HCT116 (cell line): ENCODE measurements around the gene GGA1. TPM values are rescaled to one million over a fixed set of nuclear protein-coding genes. Genes with fewer than 3 reads are reported as not detected.

Experiments used
- ATAC-seq: fragments of 200-7000 bp; cut with Tn5 transposase; 2 replicates; pipeline ENCODE4 v1.9.1; 2020; ENCODE audit warnings: mild to moderate bottlenecking, moderate library complexity
- BruUV-seq: library from RNA; stranded (reverse); fragments of 400-500 nt; replicated peaks from 2 replicates; lab custom pipeline; 2021; lab: Mats Ljungman, UMichigan
- CTCF ChIA-PET: fragments of 300-600 bp; sonication (Branson Sonifier 250); formaldehyde crosslinking; loops from one replicate; lab custom pipeline; 2021; ENCODE audit warnings: antibody characterized with exemption; lab: Charles Lee
- POLR2A ChIA-PET: fragments of 300-600, 350-600 bp; sonication (Branson Sonifier 250); formaldehyde crosslinking; loops from one replicate; lab custom pipeline; 2021; ENCODE audit warnings: antibody characterized with exemption; lab: Charles Lee
- RAD21 ChIA-PET, 2 experiments: fragments of 300-600 bp; sonication (Branson Sonifier 250); formaldehyde crosslinking; loops; one replicate each; lab custom pipeline; 2023; ENCODE audit warnings: low total read pairs in 2 of 2; ENCODE audit not compliant: uncharacterized antibody in 2 of 2, unreplicated experiment in 2 of 2, low non-redundant PET in 1 of 2; lab: Charles Lee
- DNase-seq: peaks from one replicate; pipeline ENCODE4 v3.0.0-alpha.2; 2010; ENCODE audit warnings: low read depth, low spot score
- H2AFZ ChIP-seq: fragments of 200-600 bp; shearing (Covaris generic), sonication (generic); 2 replicates; pipeline ENCODE4 v1.6.1; 2017; ENCODE audit warnings: low read depth, mixed run types, mixed read lengths, antibody characterized with exemption, low read length; ENCODE audit not compliant: poor library complexity, severe bottlenecking
- H3K27ac ChIP-seq: 2 replicates; pipeline ENCODE4 v1.5.1; 2012; ENCODE audit warnings: low read depth, low read length
- H3K27me3 ChIP-seq: fragments of 200-600 bp; sonication (generic); 2 replicates; pipeline ENCODE4 v1.6.1; 2016; ENCODE audit warnings: mixed run types, low read length, mixed read lengths; ENCODE audit not compliant: insufficient read depth
- H3K36me3 ChIP-seq, 2 experiments: fragments of 200-500 bp in 1 of 2; fragments of 200-600 bp in 1 of 2; sonication (Bioruptor generic) in 1 of 2; sonication (generic) in 1 of 2; 2 replicates each; pipeline versions ENCODE4 v1.5.1 to v1.6.1; 2014 to 2016; ENCODE audit warnings: low read length in 2 of 2, inconsistent platforms in 1 of 2, mixed read lengths in 1 of 2, mixed run types in 1 of 2; ENCODE audit not compliant: insufficient read depth in 2 of 2, control insufficient read depth in 1 of 2
- H3K4me1 ChIP-seq, 2 experiments: fragments of 200-600 bp in 1 of 2; sonication (generic) in 1 of 2; 2 replicates each; pipeline versions ENCODE4 v1.5.1 to v1.6.1; 2012 to 2017; ENCODE audit warnings: low read length in 2 of 2, inconsistent platforms in 1 of 2, mild to moderate bottlenecking in 1 of 2, mixed read lengths in 1 of 2, mixed run types in 1 of 2, moderate library complexity in 1 of 2; ENCODE audit not compliant: insufficient read depth in 2 of 2, control insufficient read depth in 1 of 2
- H3K4me2 ChIP-seq: fragments of 200-600 bp; sonication (generic); 2 replicates; pipeline ENCODE4 v1.6.1; 2017; ENCODE audit warnings: mixed run types, low read length, mixed read lengths
- H3K4me3 ChIP-seq, 2 experiments: fragments of 200-600 bp in 1 of 2; sonication (generic) in 1 of 2; replicated peaks in 1 of 2; 2 replicates each; pipeline ENCODE4 v1.5.1; 2011 to 2016; ENCODE audit warnings: low read length in 2 of 2, control low read depth in 1 of 2, low read depth in 1 of 2, mild to moderate bottlenecking in 1 of 2, mixed read lengths in 1 of 2, mixed run types in 1 of 2
- H3K79me2 ChIP-seq: fragments of 200-600 bp; sonication (generic); 2 replicates; pipeline ENCODE4 v1.6.1; 2017; ENCODE audit warnings: mild to moderate bottlenecking, mixed run types, low read length, moderate library complexity, mixed read lengths; ENCODE audit not compliant: insufficient read depth
- H3K9ac ChIP-seq: fragments of 200-600 bp; sonication (generic); 2 replicates; pipeline ENCODE4 v1.6.1; 2016; ENCODE audit warnings: low read length, mixed read lengths
- H3K9me2 ChIP-seq: fragments of 200-600 bp; sonication (generic), shearing (Covaris generic); 2 replicates; pipeline ENCODE4 v1.6.1; 2017; ENCODE audit warnings: mixed run types, mild to moderate bottlenecking, moderate library complexity; ENCODE audit not compliant: insufficient read depth
- H3K9me3 ChIP-seq, 2 experiments: fragments of 200-500 bp in 1 of 2; fragments of 200-600 bp in 1 of 2; sonication (Bioruptor generic) in 1 of 2; sonication (generic) in 1 of 2; 2 replicates each; pipeline ENCODE4 v1.6.1; 2014 to 2017; ENCODE audit warnings: low read length in 2 of 2, mixed read lengths in 2 of 2, inconsistent platforms in 1 of 2, low read depth in 1 of 2, mild to moderate bottlenecking in 1 of 2, mixed run types in 1 of 2, moderate library complexity in 1 of 2; ENCODE audit not compliant: control insufficient read depth in 1 of 2, insufficient read depth in 1 of 2
- H4K20me1 ChIP-seq: fragments of 200-600 bp; sonication (generic), shearing (Covaris generic); 2 replicates; pipeline ENCODE4 v1.6.1; 2017; ENCODE audit warnings: mixed run types, mild to moderate bottlenecking, moderate library complexity; ENCODE audit not compliant: insufficient read depth
- CEBPB ChIP-seq: IDR thresholded peaks from 2 replicates; pipeline ENCODE4 v1.6.1; 2012; ENCODE audit warnings: low read depth
- EGR1 ChIP-seq: IDR thresholded peaks from 2 replicates; pipeline ENCODE4 v1.6.1; 2012; ENCODE audit warnings: low read depth
- ELF1 ChIP-seq: IDR thresholded peaks from 2 replicates; pipeline ENCODE4 v1.6.1; 2012; ENCODE audit warnings: low read depth, borderline replicate concordance
- EZH2phosphoT487 ChIP-seq: fragments of 200-600 bp; IDR thresholded peaks from 2 replicates; pipeline ENCODE4 v1.6.1; 2018; ENCODE audit warnings: antibody characterized with exemption, borderline replicate concordance
- FOSL1 ChIP-seq: IDR thresholded peaks from 2 replicates; pipeline ENCODE4 v1.6.1; 2012; ENCODE audit warnings: low read depth
- POLR2A ChIP-seq: IDR thresholded peaks from 2 replicates; pipeline ENCODE4 v1.7.0; 2011; ENCODE audit warnings: borderline replicate concordance; ENCODE audit not compliant: insufficient read depth, insufficient read length; ENCODE audit errors: extremely low read depth
- POLR2AphosphoS5 ChIP-seq: IDR thresholded peaks from 2 replicates; pipeline ENCODE4 v1.6.1; 2011; ENCODE audit warnings: mild to moderate bottlenecking, low read depth, low read length, moderate library complexity
- SIN3A ChIP-seq: IDR thresholded peaks from 2 replicates; pipeline ENCODE4 v1.6.1; 2012; ENCODE audit warnings: low read depth
- SRF ChIP-seq: IDR thresholded peaks from 2 replicates; pipeline ENCODE4 v1.6.1; 2012; ENCODE audit warnings: low read depth
- YY1 ChIP-seq: IDR thresholded peaks from 2 replicates; pipeline ENCODE4 v1.6.1; 2011; ENCODE audit warnings: low read length, low read depth, moderate library complexity, mild to moderate bottlenecking; ENCODE audit not compliant: insufficient replicate concordance; ENCODE audit errors: extremely low read depth
- ZFX ChIP-seq: fragments of 450-650 bp; IDR thresholded peaks from 2 replicates; pipeline ENCODE4 v1.6.1; 2017
- intact Hi-C: fragments of 100-400 bp; cut with micrococcal nuclease; formaldehyde crosslinking; loops from 2 replicates; pipeline ENCODE4 v1.10.0; 2022
- total RNA-seq: library from RNA; stranded (reverse); gene quantifications from one replicate; pipeline ENCODE4 v1.2.1, GENCODE V29; 2021; ENCODE audit not compliant: unreplicated experiment
- TF ChIP-seq, protein P1 (sequence below), 3 experiments: fragments of 200-600 bp in 1 of 3; sonication (generic) in 1 of 3; IDR thresholded peaks in 2 of 3; conservative IDR thresholded peaks in 1 of 3; 2 replicates each; pipeline ENCODE4 v1.5.1; 2012 to 2017; ENCODE audit warnings: low read depth in 2 of 3, low read length in 2 of 3, antibody characterized with exemption in 1 of 3, borderline replicate concordance in 1 of 3, control low read depth in 1 of 3, mild to moderate bottlenecking in 1 of 3, mixed read lengths in 1 of 3, mixed run types in 1 of 3, moderate library complexity in 1 of 3; ENCODE audit not compliant: insufficient read depth in 1 of 3
- TF ChIP-seq, protein P2 (sequence below): IDR thresholded peaks from 2 replicates; pipeline ENCODE4 v1.6.1; 2012
- TF ChIP-seq, protein P3 (sequence below): IDR thresholded peaks from 2 replicates; pipeline ENCODE4 v1.6.1; 2012

GGA1 gene
- total RNA-seq, 1 experiment from 2014 or later: 89.8 TPM

DNA sequence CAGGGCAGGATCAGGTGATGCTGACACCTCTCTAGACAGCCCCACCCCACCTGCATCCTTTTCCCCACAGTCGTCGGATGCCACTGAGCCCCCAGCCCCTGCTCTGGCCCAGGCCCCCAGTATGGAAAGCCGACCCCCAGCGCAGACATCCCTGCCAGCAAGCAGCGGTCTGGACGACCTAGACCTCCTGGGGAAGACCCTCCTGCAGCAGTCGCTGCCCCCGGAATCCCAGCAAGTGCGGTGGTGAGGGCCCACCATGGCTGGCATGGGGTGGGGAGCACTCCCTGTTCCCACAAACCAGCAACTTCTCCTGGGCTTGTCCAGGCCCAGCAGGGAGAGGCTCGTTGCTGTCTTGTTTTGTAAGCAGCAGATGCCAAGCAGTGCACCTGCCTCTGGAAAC lies 21.3 kb downstream of the GGA1 start:
- ChIA-PET RAD21 (no interaction called here), POLR2A (no interaction called here), CTCF (interaction anchor here (5.6 kb wide), 1 partner anchor 14 kb away, joined by 30 read pairs; no protein-coding TSS in a partner anchor)
- ATAC-seq (no peak), DNase-seq (no peak)
- H3K4me1 ChIP-seq: peaks cover 0 to 10% of the 10 kb centered on the region in 2 experiments; a peak in 1 of 4 replicates
- H3K4me3 ChIP-seq: no peak overlapping the region
- no peaks in the 10 kb centered on the region for H3K9me2 ChIP-seq
- no peak overlapping the region for H3K4me2 ChIP-seq
- H3K9ac ChIP-seq: no peak overlapping the region
- TF ChIP-seq POLR2AphosphoS5: no peak
- H3K27ac ChIP-seq: no peak overlapping the region; the same call in 1 of the 2 replicates
- H2AFZ ChIP-seq: no peak overlapping the region
- no peaks in the 10 kb centered on the region for H4K20me1 ChIP-seq
- peaks cover 6 to 7% of the 10 kb centered on the region in 2 experiments; a peak in 3 of 4 replicates for H3K36me3 ChIP-seq
- intact Hi-C loops: no loop called here
- no peaks in the 10 kb centered on the region for H3K27me3 ChIP-seq
- no TSS peak for BruUV-seq
- no peaks in the 10 kb centered on the region for H3K9me3 ChIP-seq
- no peaks in the 10 kb centered on the region for H3K79me2 ChIP-seq

DNA sequence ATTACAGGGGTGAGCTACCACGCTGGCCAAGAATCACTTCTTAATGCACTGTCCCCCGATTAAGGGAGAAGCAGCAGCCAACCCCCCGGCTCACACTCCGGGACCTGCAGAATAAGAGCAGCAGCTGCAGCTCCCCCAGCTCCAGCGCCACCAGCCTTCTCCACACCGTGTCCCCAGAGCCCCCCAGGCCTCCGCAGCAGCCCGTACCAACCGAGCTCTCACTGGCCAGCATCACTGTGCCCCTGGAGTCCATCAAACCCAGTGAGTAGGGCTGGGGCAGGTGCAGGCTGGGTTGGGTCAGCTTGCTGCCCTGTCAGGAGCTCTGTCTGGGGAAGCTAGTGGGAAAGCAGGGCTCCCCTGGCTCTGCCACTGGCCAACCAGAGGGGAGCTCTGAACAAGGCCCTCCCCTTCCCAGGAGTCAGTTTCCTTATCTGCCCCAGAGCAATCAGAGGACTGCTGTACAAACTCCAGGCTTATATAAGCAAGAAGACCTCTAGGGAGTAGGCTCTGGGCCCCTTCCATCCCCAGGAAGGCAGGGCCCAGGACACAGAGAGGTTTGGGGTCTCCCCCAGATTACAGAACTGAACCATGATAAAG lies 22.3 kb downstream of the GGA1 start:
- H3K9ac ChIP-seq: no peak overlapping the region
- H3K4me3 ChIP-seq: no peak overlapping the region
- ChIA-PET RAD21 (no interaction called here), CTCF (interaction anchor here (5.6 kb wide), 1 partner anchor 13 kb away, joined by 30 read pairs; no protein-coding TSS in a partner anchor), POLR2A (no interaction called here)
- ATAC-seq (0 out of 2 replicates have a peak, but pooled peaks have one; percentile 24), DNase-seq (no peak)
- intact Hi-C loops: no loop called here
- no peak overlapping the region for H3K27ac ChIP-seq
- H3K9me3 ChIP-seq: no peaks in the 10 kb centered on the region
- H3K36me3 ChIP-seq: peaks cover 0 to 1% of the 10 kb centered on the region in 2 experiments; a peak in 2 of 4 replicates
- BruUV-seq: no TSS peak
- H3K9me2 ChIP-seq: no peaks in the 10 kb centered on the region
- peaks cover under 1 to 10% of the 10 kb centered on the region in 2 experiments; a peak in 2 of 4 replicates for H3K4me1 ChIP-seq
- H3K79me2 ChIP-seq: no peaks in the 10 kb centered on the region
- no peak overlapping the region for H3K4me2 ChIP-seq
- no peak overlapping the region for H2AFZ ChIP-seq
- no peaks in the 10 kb centered on the region for H4K20me1 ChIP-seq
- no peaks in the 10 kb centered on the region for H3K27me3 ChIP-seq
- TF ChIP-seq YY1 (no peak), EGR1 (no peak), ZFX (no peak), CEBPB (no peak), EZH2phosphoT487 (no peak), POLR2AphosphoS5 (no peak), POLR2A (no peak), ELF1 (no peak), SRF (no peak), FOSL1 (no peak), SIN3A (no peak)
- TF ChIP-seq, protein P1, sequence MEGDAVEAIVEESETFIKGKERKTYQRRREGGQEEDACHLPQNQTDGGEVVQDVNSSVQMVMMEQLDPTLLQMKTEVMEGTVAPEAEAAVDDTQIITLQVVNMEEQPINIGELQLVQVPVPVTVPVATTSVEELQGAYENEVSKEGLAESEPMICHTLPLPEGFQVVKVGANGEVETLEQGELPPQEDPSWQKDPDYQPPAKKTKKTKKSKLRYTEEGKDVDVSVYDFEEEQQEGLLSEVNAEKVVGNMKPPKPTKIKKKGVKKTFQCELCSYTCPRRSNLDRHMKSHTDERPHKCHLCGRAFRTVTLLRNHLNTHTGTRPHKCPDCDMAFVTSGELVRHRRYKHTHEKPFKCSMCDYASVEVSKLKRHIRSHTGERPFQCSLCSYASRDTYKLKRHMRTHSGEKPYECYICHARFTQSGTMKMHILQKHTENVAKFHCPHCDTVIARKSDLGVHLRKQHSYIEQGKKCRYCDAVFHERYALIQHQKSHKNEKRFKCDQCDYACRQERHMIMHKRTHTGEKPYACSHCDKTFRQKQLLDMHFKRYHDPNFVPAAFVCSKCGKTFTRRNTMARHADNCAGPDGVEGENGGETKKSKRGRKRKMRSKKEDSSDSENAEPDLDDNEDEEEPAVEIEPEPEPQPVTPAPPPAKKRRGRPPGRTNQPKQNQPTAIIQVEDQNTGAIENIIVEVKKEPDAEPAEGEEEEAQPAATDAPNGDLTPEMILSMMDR (IDR thresholded peaks at IDR 0.05 in 2 of 3, conservative IDR thresholded peaks at IDR 0.05 in 1 of 3; ENCODE audit: borderline replicate concordance in 1 of 3, insufficient read depth in 1 of 3, low read depth in 2 of 3, low read length in 2 of 3): no peak
- TF ChIP-seq, protein P2, sequence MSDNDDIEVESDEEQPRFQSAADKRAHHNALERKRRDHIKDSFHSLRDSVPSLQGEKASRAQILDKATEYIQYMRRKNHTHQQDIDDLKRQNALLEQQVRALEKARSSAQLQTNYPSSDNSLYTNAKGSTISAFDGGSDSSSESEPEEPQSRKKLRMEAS: no peak
- TF ChIP-seq, protein P3, sequence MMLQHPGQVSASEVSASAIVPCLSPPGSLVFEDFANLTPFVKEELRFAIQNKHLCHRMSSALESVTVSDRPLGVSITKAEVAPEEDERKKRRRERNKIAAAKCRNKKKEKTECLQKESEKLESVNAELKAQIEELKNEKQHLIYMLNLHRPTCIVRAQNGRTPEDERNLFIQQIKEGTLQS: no peak
